ENCODE data around the gene PHLPP2. TPM values are rescaled to one million over a fixed set of nuclear protein-coding genes. Genes with fewer than 3 reads are reported as not detected.

The PHLPP2 gene
- total and polyA plus RNA-seq, 12 donors: 2.8 to 11.3 (median 7.7) TPM

GRCh38 chr16:71737501-71737900 lies 13.0 kb upstream of the PHLPP2 start:
- intact Hi-C loops (cut with DNase I): no loop called here
- no peak for DNase-seq
- H3K27ac ChIP-seq: no peak overlapping the region
- H3K27me3 ChIP-seq: no peaks in the 10 kb centered on the region
- no peak for TF ChIP-seq CTCF (IDR thresholded peaks at IDR 0.05)
- no peak for TF ChIP-seq POLR2A (IDR thresholded peaks at IDR 0.05)
- H3K9me3 ChIP-seq (replicated peaks in 1 of 3): no peaks in the 10 kb centered on the region
- 96 to 98% (median 97%) methylated on average over 6 of the region's 6 CpGs for WGBS, 4 donors
- peaks cover 0 to 78% of the 10 kb centered on the region in 2 donors for H3K36me3 ChIP-seq (replicated peaks in 1 of 2)
- H3K4me1 ChIP-seq (replicated peaks in 1 of 2): no peaks in the 10 kb centered on the region
- no peak overlapping the region for H3K4me3 ChIP-seq

- TF ChIP-seq CTCF (IDR thresholded peaks at IDR 0.05) (no peak), POLR2A (IDR thresholded peaks at IDR 0.05) (no peak)
- WGBS, 4 donors: 85 to 92% (median 88%) methylated on average over 5 of the region's 5 CpGs
- no peak overlapping the region for H3K27ac ChIP-seq
- H3K36me3 ChIP-seq (replicated peaks in 1 of 2): peaks cover 0 to 77% of the 10 kb centered on the region in 2 donors
- H3K4me1 ChIP-seq (replicated peaks in 1 of 2): no peaks in the 10 kb centered on the region
- H3K9me3 ChIP-seq (replicated peaks in 1 of 3): no peaks in the 10 kb centered on the region
- intact Hi-C loops (cut with DNase I): no loop called here
- no peak for DNase-seq
- H3K4me3 ChIP-seq: no peak overlapping the region
- no peaks in the 10 kb centered on the region for H3K27me3 ChIP-seq
Measured at GRCh38 chr16:71734511-71734910, 10.0 kb upstream of the PHLPP2 start.

GRCh38 chr16:71732587-71732986 lies 8.1 kb upstream of the PHLPP2 start:
- WGBS, 4 donors: 80 to 93% (median 83%) methylated on average over 3 of the region's 3 CpGs
- H3K27me3 ChIP-seq: no peaks in the 10 kb centered on the region
- TF ChIP-seq POLR2A (IDR thresholded peaks at IDR 0.05) (no peak), CTCF (IDR thresholded peaks at IDR 0.05) (no peak)
- H3K4me1 ChIP-seq (replicated peaks in 1 of 2): no peaks in the 10 kb centered on the region
- H3K4me3 ChIP-seq: no peak overlapping the region
- H3K36me3 ChIP-seq (replicated peaks in 1 of 2): peaks cover 0 to 58% of the 10 kb centered on the region in 2 donors
- DNase-seq: no peak
- H3K9me3 ChIP-seq (replicated peaks in 1 of 3): no peaks in the 10 kb centered on the region
- intact Hi-C loops (cut with DNase I): no loop called here
- no peak overlapping the region for H3K27ac ChIP-seq

GRCh38 chr16:71727551-71728324 lies 3.2 kb upstream of the PHLPP2 start:
- H3K9me3 ChIP-seq (replicated peaks in 1 of 3): no peaks in the 10 kb centered on the region
- H3K4me3 ChIP-seq: no peak overlapping the region
- intact Hi-C loops (cut with DNase I): no loop called here
- 78 to 87% (median 83%) methylated on average over 8 of the region's 8 CpGs for WGBS, 4 donors
- H3K27ac ChIP-seq: no peak overlapping the region
- TF ChIP-seq POLR2A (IDR thresholded peaks at IDR 0.05): no peak
- H3K36me3 ChIP-seq (replicated peaks in 1 of 2): peaks cover 0 to 25% of the 10 kb centered on the region in 2 donors
- DNase-seq: no peak
- H3K27me3 ChIP-seq: no peaks in the 10 kb centered on the region
- H3K4me1 ChIP-seq (replicated peaks in 1 of 2): peaks cover 0 to 18% of the 10 kb centered on the region in 2 donors
